ENCODE data around the gene MAPK8. TPM values are rescaled to one million over a fixed set of nuclear protein-coding genes. Genes with fewer than 3 reads are reported as not detected.
A peak's percentile ranks its signal among the peaks of the same experiment; 100 is the strongest.

MAPK8 gene
- total and polyA plus RNA-seq, 3 donors from 2014 or later, result 91.8 to 114 (median 98.8) TPM

DNA sequence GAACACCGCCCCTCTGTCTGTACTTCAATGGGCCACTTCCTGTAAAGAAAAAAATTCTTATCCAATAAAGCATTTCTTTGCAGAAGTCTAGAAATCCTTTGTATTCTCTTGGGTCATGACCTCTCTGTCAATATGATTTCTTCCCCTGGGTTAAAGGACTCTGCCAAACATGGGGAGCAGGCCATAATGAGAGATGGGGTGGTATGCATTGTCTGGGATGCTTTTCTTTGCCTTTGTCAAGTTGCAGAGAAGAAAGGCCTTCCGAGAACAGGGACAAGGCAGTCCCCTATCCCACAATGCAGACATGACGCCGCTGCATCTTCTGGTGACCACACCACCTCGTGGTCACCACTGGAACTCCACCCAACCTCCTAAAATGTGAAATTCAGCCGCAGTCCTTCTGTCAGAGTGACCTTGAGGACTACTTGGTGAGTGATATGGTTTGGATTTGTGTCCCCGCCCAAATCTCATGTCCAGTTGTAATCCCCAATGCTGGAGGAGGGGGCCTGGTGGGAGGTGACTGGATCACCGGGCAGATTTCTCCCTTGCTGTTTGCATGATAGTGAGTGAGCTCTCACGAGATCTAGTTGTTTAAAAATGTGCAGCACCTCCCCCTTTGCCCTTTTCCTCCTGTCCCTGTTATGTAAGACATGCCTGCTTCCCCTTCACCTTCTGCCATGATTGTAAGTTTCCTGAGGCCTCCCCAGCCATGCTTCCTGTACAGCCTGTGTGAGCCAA, 16.8 kb upstream of the MAPK8 start:
- WGBS, 2 donors, result 35 to 43% methylated on average over 9 of the region's 9 CpGs
- H3K36me3 ChIP-seq (ENCODE audit: low read depth, missing control alignments), result no peaks in the 10 kb centered on the region
- H3K27me3 ChIP-seq, result no peaks in the 10 kb centered on the region
- no peak overlapping the region for H3K27ac ChIP-seq
- TF ChIP-seq POLR2A (IDR thresholded peaks at IDR 0.05), result no peak
- TF ChIP-seq, protein P1, sequence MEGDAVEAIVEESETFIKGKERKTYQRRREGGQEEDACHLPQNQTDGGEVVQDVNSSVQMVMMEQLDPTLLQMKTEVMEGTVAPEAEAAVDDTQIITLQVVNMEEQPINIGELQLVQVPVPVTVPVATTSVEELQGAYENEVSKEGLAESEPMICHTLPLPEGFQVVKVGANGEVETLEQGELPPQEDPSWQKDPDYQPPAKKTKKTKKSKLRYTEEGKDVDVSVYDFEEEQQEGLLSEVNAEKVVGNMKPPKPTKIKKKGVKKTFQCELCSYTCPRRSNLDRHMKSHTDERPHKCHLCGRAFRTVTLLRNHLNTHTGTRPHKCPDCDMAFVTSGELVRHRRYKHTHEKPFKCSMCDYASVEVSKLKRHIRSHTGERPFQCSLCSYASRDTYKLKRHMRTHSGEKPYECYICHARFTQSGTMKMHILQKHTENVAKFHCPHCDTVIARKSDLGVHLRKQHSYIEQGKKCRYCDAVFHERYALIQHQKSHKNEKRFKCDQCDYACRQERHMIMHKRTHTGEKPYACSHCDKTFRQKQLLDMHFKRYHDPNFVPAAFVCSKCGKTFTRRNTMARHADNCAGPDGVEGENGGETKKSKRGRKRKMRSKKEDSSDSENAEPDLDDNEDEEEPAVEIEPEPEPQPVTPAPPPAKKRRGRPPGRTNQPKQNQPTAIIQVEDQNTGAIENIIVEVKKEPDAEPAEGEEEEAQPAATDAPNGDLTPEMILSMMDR (IDR thresholded peaks at IDR 0.05), result peak; percentile 70 to 77 (median 72)
- no peaks in the 10 kb centered on the region for H3K9me3 ChIP-seq
- H3K4me1 ChIP-seq, result peaks cover 21% of the 10 kb centered on the region
- peak; percentile 78 for DNase-seq
- H3K4me3 ChIP-seq, result no peak overlapping the region
- intact Hi-C loops (cut with DNase I; ENCODE audit: low total_unique reads), result no loop called here

DNA sequence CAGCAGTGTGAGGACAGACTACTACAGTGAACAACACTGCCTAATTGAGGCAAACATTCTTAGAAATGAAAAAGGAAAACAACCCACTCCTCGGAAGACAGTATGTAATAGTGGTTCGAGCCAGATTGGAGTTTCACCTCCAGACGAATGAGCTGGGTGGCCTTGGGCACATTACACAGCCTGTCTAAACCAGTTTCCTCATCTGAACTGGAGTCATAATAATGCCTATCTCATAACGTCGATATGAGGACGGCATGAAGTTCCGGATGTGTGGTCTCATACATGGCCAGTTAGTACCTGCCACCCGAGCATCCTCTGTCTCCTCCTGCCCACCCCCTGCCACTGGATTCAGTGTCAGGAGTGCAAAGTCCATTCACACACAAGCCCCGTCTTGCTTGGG, 16.2 kb upstream of the MAPK8 start:
- Histone ChIP-seq H3K9me3 (no peaks in the 10 kb centered on the region), H3K4me3 (no peak overlapping the region), H3K27ac (no peak overlapping the region), H3K27me3 (no peaks in the 10 kb centered on the region), H3K36me3 (ENCODE audit: low read depth, missing control alignments) (no peaks in the 10 kb centered on the region), H3K4me1 (peaks cover 21% of the 10 kb centered on the region)
- 87 to 92% methylated on average over 9 of the region's 9 CpGs for WGBS, 2 donors
- intact Hi-C loops (cut with DNase I; ENCODE audit: low total_unique reads), result no loop called here
- DNase-seq, result no peak
- TF ChIP-seq POLR2A (IDR thresholded peaks at IDR 0.05), result no peak
- TF ChIP-seq, protein P1 (IDR thresholded peaks at IDR 0.05), result no peak

DNA sequence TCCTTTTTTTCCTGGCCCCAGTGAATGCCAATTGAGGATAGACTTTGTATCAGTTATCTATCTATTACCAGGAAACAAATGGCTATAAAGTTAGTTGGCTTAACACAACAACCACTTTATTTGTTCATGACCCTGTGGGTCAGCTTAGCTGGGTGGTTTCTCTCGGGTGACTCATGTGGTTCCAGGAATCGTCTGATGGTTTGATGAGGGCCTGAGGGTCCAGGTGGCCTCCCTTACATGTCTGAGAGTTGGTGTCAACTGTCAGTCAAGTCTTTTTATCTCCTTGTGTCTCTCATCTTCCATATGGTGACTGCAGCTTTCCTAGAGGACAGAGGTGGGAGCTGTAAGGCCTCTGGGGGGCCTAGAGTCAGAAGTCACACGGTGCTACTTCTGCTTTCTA, 15.3 kb upstream of the MAPK8 start:
- DNase-seq, result no peak
- 85 to 89% methylated on average over 3 of the region's 3 CpGs for WGBS, 2 donors
- TF ChIP-seq POLR2A (IDR thresholded peaks at IDR 0.05), result no peak
- TF ChIP-seq, protein P1 (IDR thresholded peaks at IDR 0.05), result no peak

DNA sequence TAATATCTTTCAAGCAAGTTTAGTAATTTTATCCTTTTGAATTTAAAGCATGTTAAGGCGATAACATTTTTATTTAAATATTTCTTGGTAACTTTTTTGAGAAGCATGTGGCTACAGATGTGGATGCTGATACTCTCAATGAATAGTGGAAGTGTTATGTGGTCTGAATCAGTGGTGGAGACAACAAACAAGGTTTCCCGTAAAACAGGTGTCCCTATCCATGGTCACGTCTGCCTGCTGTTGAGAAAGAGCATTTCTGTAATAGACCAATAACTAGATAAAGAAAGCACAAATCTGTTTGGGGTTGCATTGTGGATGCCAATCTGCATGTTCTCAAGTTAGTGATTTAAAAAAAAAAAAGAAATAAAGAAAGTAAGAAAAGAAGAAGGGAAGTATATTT, 13.9 kb upstream of the MAPK8 start:
- no peak overlapping the region for H3K4me3 ChIP-seq
- H3K27me3 ChIP-seq, result no peaks in the 10 kb centered on the region
- H3K4me1 ChIP-seq, result peaks cover 16% of the 10 kb centered on the region
- TF ChIP-seq POLR2A (IDR thresholded peaks at IDR 0.05), result no peak
- TF ChIP-seq, protein P1 (IDR thresholded peaks at IDR 0.05), result no peak
- no peak overlapping the region for H3K27ac ChIP-seq
- WGBS, 2 donors, result 93 to 96% methylated on average over 3 of the region's 3 CpGs
- no peaks in the 10 kb centered on the region for H3K36me3 ChIP-seq (ENCODE audit: low read depth, missing control alignments)
- no peak for DNase-seq
- H3K9me3 ChIP-seq, result no peaks in the 10 kb centered on the region
- intact Hi-C loops (cut with DNase I; ENCODE audit: low total_unique reads), result no loop called here

More for the DNA sequence above, 15.3 kb upstream of the MAPK8 start:
- no peak overlapping the region for H3K27ac ChIP-seq
- peaks cover 21% of the 10 kb centered on the region for H3K4me1 ChIP-seq
- intact Hi-C loops (cut with DNase I; ENCODE audit: low total_unique reads), result no loop called here
- no peaks in the 10 kb centered on the region for H3K36me3 ChIP-seq (ENCODE audit: low read depth, missing control alignments)
- no peaks in the 10 kb centered on the region for H3K27me3 ChIP-seq
- H3K4me3 ChIP-seq, result no peak overlapping the region
- H3K9me3 ChIP-seq, result no peaks in the 10 kb centered on the region

DNA sequence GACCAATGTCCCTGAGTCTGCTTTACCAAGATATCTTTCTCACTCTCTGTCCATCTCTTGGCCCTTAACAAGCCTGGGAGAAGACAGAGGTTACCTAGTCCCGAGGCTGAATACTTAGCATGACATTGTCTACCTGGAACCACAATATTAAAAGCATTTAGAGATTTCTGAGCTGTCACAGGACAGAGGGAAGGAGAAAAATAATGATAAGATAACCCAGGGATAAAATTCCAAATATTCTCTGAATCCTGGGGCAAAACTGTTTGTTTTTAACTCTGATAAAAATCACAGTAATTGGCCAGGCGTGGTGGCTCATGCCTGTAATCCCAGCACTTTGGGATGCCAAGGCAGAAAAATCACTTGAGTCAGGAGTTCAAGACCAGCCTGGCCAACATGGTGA, 12.0 kb upstream of the MAPK8 start:
- no peaks in the 10 kb centered on the region for H3K9me3 ChIP-seq
- WGBS, 2 donors, result 88 to 94% methylated on average over 2 of the region's 2 CpGs
- no peak for TF ChIP-seq POLR2A (IDR thresholded peaks at IDR 0.05)
- TF ChIP-seq, protein P1 (IDR thresholded peaks at IDR 0.05), result no peak
- H3K4me1 ChIP-seq, result peaks cover 5% of the 10 kb centered on the region
- no peak overlapping the region for H3K27ac ChIP-seq
- no peak overlapping the region for H3K4me3 ChIP-seq
- H3K27me3 ChIP-seq, result no peaks in the 10 kb centered on the region
- H3K36me3 ChIP-seq (ENCODE audit: low read depth, missing control alignments), result no peaks in the 10 kb centered on the region
- intact Hi-C loops (cut with DNase I; ENCODE audit: low total_unique reads), result no loop called here
- no peak for DNase-seq
